Ovary (tissue), 9 donors: ENCODE results near the gene KCNN3. TPM values are rescaled to one million over a fixed set of nuclear protein-coding genes. Genes with fewer than 3 reads are reported as not detected.

Experiments
- DNase-seq, 5 donors: peaks; one replicate each; pipeline ENCODE4 v3.0.0-alpha.2; 2019 to 2020
- H3K27ac ChIP-seq, 2 donors: fragments of 200-600 bp; one replicate each; pipeline versions ENCODE4 v1.5.1 to v1.8.0; 2019 to 2022
- H3K27me3 ChIP-seq: fragments of 200-600 bp; one replicate; pipeline ENCODE4 v1.8.0; 2022
- H3K36me3 ChIP-seq: fragments of 200-600 bp; sonication (generic); one replicate; pipeline ENCODE4 v1.5.1; 2019
- H3K4me1 ChIP-seq: one replicate; pipeline ENCODE4 v1.8.1; 2013; ENCODE audit warnings: mild to moderate bottlenecking, moderate library complexity; ENCODE audit not compliant: insufficient read depth
- H3K4me3 ChIP-seq: fragments of 200-600 bp; sonication (generic); one replicate; pipeline ENCODE4 v1.5.1; 2017
- H3K9me3 ChIP-seq, 2 donors: fragments of 200-600 bp in 1 of 2; sonication (generic) in 1 of 2; one replicate each; pipeline versions ENCODE4 v1.5.1 to v1.8.1; 2013 to 2019; ENCODE audit warnings: mild to moderate bottlenecking in 1 of 2, moderate library complexity in 1 of 2
- EP300 ChIP-seq: sonication (generic); formaldehyde crosslinking; IDR thresholded peaks from one replicate; pipeline ENCODE4 v1.6.1; 2017; ENCODE audit warnings: antibody characterized with exemption
- POLR2A ChIP-seq: fragments of 450-650 bp; IDR thresholded peaks from one replicate; pipeline ENCODE4 v1.6.1; 2017; ENCODE audit warnings: antibody characterized with exemption, mild to moderate bottlenecking, moderate library complexity
- WGBS, 3 donors: extraction: QIAGEN DNeasy Blood & Tissue Kit in 1 of 3; methylation state at CpG; one replicate each; pipeline versions ENCODE4 v1.1.5 to v1.1.7; 2013 to 2017; 5-methylcytosine and 5-hydroxymethylcytosine counted together
- intact Hi-C, 4 donors: fragments of 100-400 bp; cut with DNase I; formaldehyde crosslinking; loops; one replicate each; pipeline versions ENCODE4 v1.11.0 to v1.15.1; 2022 to 2023
- polyA plus RNA-seq, 2 donors: library from polyadenylated mRNA; stranded (reverse); fragments of 200-250 nt in 1 of 2; fragments of 350-450 nt in 1 of 2; fragmentation: Illumina TruSeq in 1 of 2; extraction: RNeasy Lipid Tissue Mini Kit (QIAGEN cat#74804) in 1 of 2; gene quantifications; one replicate each; pipeline ENCODE4 v1.2.3, GENCODE V29; 2013 to 2014
- total RNA-seq, 7 donors: library from RNA; depleted of rRNA in 2 of 7; stranded (reverse); fragments of >200 nt in 2 of 7; fragmentation: NEBNext Ultra II Directional in 3 of 7; extraction: Animal tissue kit (Norgen Biotek cat#: 25700) in 3 of 7; gene quantifications; one replicate each; pipeline versions ENCODE4 v1.1.0 to v1.2.4, GENCODE V29; 2016 to 2023
- TF ChIP-seq, protein P1 (sequence below), 3 donors: fragments of 450-650 bp in 2 of 3; fragments of 200-600 bp in 1 of 3; IDR thresholded peaks; one replicate each; pipeline versions ENCODE4 v1.5.1 to v1.8.0; 2016 to 2022; ENCODE audit warnings: antibody characterized with exemption in 3 of 3, mild to moderate bottlenecking in 1 of 3
- donor health status: DM: no; HTN: no; CAD: no; lungs with moderate emphysema.
- donor health status: DM: no; HTN: no; CAD: no.
- donor health status: Bipolar disorder and iron deficiency.
- donor health status: DM: yes; HTN: yes; CAD: no.
- donor health status: DM: no; HTN: no; CAD: no.
- donor health status: DM: yes; HTN: yes; CAD: no.

The KCNN3 gene
- total and polyA plus RNA-seq, 9 donors: 0.71 to 6.1 (median 1.7) TPM

- TF ChIP-seq POLR2A: no peak
- TF ChIP-seq, protein P1, sequence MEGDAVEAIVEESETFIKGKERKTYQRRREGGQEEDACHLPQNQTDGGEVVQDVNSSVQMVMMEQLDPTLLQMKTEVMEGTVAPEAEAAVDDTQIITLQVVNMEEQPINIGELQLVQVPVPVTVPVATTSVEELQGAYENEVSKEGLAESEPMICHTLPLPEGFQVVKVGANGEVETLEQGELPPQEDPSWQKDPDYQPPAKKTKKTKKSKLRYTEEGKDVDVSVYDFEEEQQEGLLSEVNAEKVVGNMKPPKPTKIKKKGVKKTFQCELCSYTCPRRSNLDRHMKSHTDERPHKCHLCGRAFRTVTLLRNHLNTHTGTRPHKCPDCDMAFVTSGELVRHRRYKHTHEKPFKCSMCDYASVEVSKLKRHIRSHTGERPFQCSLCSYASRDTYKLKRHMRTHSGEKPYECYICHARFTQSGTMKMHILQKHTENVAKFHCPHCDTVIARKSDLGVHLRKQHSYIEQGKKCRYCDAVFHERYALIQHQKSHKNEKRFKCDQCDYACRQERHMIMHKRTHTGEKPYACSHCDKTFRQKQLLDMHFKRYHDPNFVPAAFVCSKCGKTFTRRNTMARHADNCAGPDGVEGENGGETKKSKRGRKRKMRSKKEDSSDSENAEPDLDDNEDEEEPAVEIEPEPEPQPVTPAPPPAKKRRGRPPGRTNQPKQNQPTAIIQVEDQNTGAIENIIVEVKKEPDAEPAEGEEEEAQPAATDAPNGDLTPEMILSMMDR (IDR thresholded peaks at IDR 0.05): no peak
- TF ChIP-seq EP300: no peak
- intact Hi-C loops: no loop called here
- no peaks in the 10 kb centered on the region for H3K27me3 ChIP-seq
- DNase-seq: no peak
- no peaks in the 10 kb centered on the region for H3K9me3 ChIP-seq
- no peaks in the 10 kb centered on the region for H3K4me1 ChIP-seq
- H3K4me3 ChIP-seq: no peak overlapping the region
- H3K27ac ChIP-seq: no peak overlapping the region
- H3K36me3 ChIP-seq: no peaks in the 10 kb centered on the region
- WGBS, 3 donors: 47 to 57% (median 51%) methylated on average over 13 of the region's 13 CpGs
These were observed 78.6 kb downstream of the KCNN3 start for GRCh38 chr1:154791292-154792166.

DNA sequence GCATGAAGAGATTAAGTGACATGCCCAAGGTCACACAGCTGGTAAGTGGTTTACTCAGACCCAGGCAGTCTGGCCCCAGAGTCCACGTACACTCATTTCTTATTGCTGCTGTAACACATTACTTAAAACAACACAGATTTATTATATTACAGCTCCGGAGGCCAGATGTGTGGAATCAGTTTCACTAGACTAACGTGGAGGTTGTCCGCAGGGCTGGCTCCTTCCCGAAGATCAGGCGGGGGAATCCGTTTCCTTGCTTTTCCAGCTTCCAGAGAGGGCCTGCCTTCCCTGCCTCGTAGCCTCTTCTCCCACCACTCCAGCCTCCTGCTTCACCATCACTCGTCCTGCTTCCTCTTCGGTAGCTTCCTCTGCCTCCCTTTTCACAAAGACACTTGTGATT lies 81.2 kb downstream of the KCNN3 start:
- Histone ChIP-seq H3K36me3 (no peaks in the 10 kb centered on the region), H3K27me3 (no peaks in the 10 kb centered on the region), H3K27ac (no peak overlapping the region), H3K4me3 (no peak overlapping the region), H3K4me1 (no peaks in the 10 kb centered on the region), H3K9me3 (no peaks in the 10 kb centered on the region)
- no peak for TF ChIP-seq EP300
- no peak for TF ChIP-seq POLR2A
- TF ChIP-seq, protein P1 (IDR thresholded peaks at IDR 0.05): no peak
- intact Hi-C loops: loop anchor here in 1 of 4 donors (10.0 kb wide), 1 partner anchor 276 kb away; the partner anchor contains the start of gene EFNA4
- no peak for DNase-seq
- 48 to 59% (median 58%) methylated on average over 10 of the region's 10 CpGs for WGBS, 3 donors

DNA sequence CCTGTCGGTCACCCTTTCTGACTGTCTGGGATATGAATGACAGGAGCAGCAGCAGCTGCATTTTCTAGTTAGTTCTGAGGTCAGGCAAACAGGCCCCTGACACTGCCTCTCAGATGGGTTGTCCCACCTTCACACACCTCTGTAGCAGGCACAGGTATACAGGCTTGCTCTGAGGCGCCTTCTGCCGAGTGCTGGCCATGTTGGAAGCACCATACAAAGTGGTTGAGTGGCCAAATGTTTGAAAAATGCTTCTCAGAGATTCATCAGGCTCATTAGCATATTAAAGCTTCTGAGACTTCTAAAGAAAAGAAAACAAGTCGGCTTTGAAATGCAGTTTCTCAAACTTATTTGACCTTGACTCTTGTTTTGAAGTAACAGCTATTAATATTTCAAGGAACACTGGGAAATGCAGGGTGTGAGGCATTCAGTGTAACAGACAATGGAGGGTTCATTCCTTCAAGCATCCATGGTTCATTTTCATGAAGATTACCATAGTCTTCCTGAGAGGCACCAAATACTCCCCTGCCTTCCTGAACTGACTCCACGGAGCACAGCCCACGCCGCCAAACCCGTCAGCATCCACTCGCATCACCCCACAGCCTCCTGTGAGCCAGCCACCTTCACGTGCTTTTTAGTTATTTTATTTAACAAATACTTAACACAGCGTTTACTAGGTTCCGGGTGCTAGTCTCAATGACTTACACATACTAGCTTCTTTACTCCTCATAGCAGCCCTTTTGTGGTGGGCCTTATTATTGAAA lies 81.8 kb downstream of the KCNN3 start:
- WGBS, 3 donors: 63 to 74% (median 73%) methylated on average over 12 of the region's 12 CpGs
- intact Hi-C loops: loop anchor here in 1 of 4 donors (10.0 kb wide), 1 partner anchor 277 kb away; the partner anchor contains the start of gene EFNA4
- Histone ChIP-seq H3K27me3 (no peaks in the 10 kb centered on the region), H3K27ac (no peak overlapping the region), H3K36me3 (no peaks in the 10 kb centered on the region), H3K9me3 (no peaks in the 10 kb centered on the region), H3K4me3 (no peak overlapping the region), H3K4me1 (no peaks in the 10 kb centered on the region)
- DNase-seq: no peak
- TF ChIP-seq EP300 (no peak), POLR2A (no peak)
- TF ChIP-seq, protein P1 (IDR thresholded peaks at IDR 0.05): no peak

GRCh38 chr1:154786804-154787570 lies 83.1 kb downstream of the KCNN3 start:
- TF ChIP-seq, protein P1 (IDR thresholded peaks at IDR 0.05): no peak
- no peak for TF ChIP-seq EP300
- TF ChIP-seq POLR2A: no peak
- no peak overlapping the region for H3K4me3 ChIP-seq
- no peaks in the 10 kb centered on the region for H3K27me3 ChIP-seq
- 79 to 87% (median 82%) methylated on average over 14 of the region's 14 CpGs for WGBS, 3 donors
- no peak for DNase-seq
- intact Hi-C loops: loop anchor here in 1 of 4 donors (10.0 kb wide), 1 partner anchor 278 kb away; the partner anchor contains the start of gene EFNA4
- H3K9me3 ChIP-seq: no peaks in the 10 kb centered on the region
- H3K36me3 ChIP-seq: no peaks in the 10 kb centered on the region
- no peak overlapping the region for H3K27ac ChIP-seq
- H3K4me1 ChIP-seq: no peaks in the 10 kb centered on the region
